Stimulated activated CD4-positive, alpha-beta T cell treated with anti-CD3 and anti-CD28 coated beads, Interleukin-2, amount 100 ng/mL, for 48 hours (primary cell): Measurements from ENCODE around the gene METTL16.

Source experiments
- DNase-seq, 2 donors: peaks; one replicate each; pipeline ENCODE4 v3.0.0-alpha.2; 2020

Gene METTL16

GRCh38 chr17:2410951-2411350, 100.7 kb downstream of the METTL16 start:
- no peak for DNase-seq

GRCh38 chr17:2406903-2407790, 104.5 kb downstream of the METTL16 start:
- no peak for DNase-seq

- DNase-seq, result no peak
Observed at GRCh38 chr17:2406271-2406902, 105.3 kb downstream of the METTL16 start.

GRCh38 chr17:2405247-2405926, 106.3 kb downstream of the METTL16 start:
- DNase-seq, result no peak

- no peak for DNase-seq
Observed at GRCh38 chr17:2403044-2403443, 108.6 kb downstream of the METTL16 start.

- no peak for DNase-seq
Observed at GRCh38 chr17:2402544-2402943, 109.1 kb downstream of the METTL16 start.

- peak; percentile 97 to 98 for DNase-seq
Observed at GRCh38 chr17:2401426-2402221, 110.1 kb downstream of the METTL16 start.

- DNase-seq, result peak; percentile 85 to 91
Observed at GRCh38 chr17:2400877-2401425, 110.7 kb downstream of the METTL16 start, which contains the start of gene MNT. MNT (minus strand) TSS chr17:2401060; CDS start chr17:2400712, 348 bp downstream.

GRCh38 chr17:2400474-2400866, 111.2 kb downstream of the METTL16 start:
- DNase-seq, result peak in 1 of 2 donors; percentile 53

- DNase-seq, result peak; percentile 89 to 95
Observed at GRCh38 chr17:2399572-2400473, 111.9 kb downstream of the METTL16 start.

- DNase-seq, result peak in 1 of 2 donors; percentile 44
Observed at GRCh38 chr17:2398655-2399571, 112.8 kb downstream of the METTL16 start.

- no peak for DNase-seq
Observed at GRCh38 chr17:2398182-2398581, 113.5 kb downstream of the METTL16 start.

- no peak for DNase-seq
Observed at GRCh38 chr17:2397247-2398171, 114.2 kb downstream of the METTL16 start.

- DNase-seq, result peak in 1 of 2 donors; percentile 51
Observed at GRCh38 chr17:2396568-2397246, 115.0 kb downstream of the METTL16 start.

GRCh38 chr17:2396192-2396567, 115.5 kb downstream of the METTL16 start:
- DNase-seq, result no peak

- DNase-seq, result no peak
Observed at GRCh38 chr17:2395258-2396181, 116.2 kb downstream of the METTL16 start.

GRCh38 chr17:2394775-2395201, 116.9 kb downstream of the METTL16 start:
- no peak for DNase-seq
